ENCODE results near the gene LY6G6F.

Gene LY6G6F

DNA sequence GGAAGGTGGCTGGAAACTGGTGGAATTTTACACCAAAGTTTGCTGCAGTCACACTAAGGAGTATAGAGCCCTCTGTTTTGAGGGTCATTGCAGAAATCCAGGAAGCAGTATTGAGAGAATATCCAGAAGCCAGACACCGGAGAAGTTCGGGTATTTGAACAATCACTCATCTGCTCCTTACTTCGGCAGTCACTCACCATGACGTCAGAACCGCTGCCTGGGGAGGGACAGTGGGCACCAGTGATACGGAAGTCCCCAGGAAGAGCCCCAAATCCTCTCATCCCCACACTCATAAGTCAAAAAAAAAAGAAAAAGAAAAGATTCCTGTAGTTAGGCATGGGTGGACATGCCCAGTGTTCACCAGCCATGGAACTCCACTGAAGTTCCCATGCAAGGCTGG, 29.8 kb upstream of the LY6G6F start:
- no peak for DNase-seq (ENCODE audit: low read depth in 2 of 2)

DNA sequence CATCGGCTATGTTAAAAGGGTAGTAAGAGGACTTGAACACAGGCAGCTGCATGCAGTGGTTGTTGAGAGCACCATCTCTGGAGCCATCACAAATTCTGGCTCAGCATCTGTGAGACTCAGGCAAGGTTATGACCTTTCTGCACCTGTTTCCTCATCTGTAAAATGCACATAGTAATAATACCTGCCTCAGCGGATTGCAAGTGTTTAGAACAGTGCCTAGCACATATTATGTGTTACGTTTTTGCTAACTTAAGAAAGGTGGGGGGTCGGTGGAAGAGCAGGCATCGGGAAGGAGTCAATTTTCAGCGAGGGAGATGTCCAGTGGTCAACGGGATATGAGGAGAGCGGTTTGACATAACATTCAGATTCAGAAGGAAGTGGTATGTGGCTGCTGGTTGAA, 28.7 kb upstream of the LY6G6F start:
- no peak for DNase-seq (ENCODE audit: low read depth in 2 of 2)

DNA sequence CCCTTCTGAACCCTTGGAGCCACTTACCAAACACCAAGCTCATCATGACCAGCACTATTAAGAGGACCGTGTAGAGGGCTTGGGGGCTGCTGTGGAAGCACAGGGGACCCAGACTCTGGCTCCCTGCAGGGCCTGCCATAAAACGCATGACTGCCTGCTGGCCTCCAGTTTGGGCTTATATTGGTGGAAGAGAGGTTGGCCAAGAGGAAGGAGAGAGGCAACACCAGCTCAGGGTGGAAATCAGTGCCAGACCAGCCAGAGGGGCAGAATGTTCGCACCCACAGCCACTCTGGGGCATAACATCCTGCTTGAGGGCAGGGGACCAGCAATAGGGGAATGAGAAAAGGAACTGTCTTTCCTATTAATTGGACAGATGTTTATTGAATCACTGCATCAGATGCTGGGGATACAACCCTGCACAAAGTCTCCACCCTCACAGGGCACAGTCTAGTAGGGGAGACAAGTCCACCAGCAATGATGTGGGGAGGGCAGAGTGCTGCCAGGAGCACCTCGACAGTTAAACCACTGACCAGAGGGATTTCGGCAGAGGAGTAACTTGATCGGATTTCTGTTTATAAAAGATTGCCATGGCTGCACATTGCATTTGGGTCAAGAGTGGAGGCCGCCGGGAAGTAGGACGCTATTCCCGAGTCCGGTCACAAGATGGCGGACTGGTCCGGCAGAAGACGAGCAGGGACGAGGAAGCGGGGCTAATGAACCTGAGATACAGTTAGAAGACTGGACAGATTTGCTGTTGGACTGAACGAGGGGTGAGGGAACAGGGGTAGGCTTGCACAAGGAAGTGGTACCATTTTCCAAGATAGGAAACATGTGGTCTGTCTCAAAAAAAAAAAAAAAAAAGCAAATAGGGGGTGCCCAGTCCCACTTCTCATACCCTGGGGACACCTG, 26.2 kb upstream of the LY6G6F start, which contains the start of gene LY6G5C:
LY6G5C (minus strand) TSS at position 842 of the 909 bp plus-strand sequence; CDS start at position 148, 694 bp downstream.
- peak; percentile 48 to 59 for DNase-seq (ENCODE audit: low read depth in 2 of 2)

DNA sequence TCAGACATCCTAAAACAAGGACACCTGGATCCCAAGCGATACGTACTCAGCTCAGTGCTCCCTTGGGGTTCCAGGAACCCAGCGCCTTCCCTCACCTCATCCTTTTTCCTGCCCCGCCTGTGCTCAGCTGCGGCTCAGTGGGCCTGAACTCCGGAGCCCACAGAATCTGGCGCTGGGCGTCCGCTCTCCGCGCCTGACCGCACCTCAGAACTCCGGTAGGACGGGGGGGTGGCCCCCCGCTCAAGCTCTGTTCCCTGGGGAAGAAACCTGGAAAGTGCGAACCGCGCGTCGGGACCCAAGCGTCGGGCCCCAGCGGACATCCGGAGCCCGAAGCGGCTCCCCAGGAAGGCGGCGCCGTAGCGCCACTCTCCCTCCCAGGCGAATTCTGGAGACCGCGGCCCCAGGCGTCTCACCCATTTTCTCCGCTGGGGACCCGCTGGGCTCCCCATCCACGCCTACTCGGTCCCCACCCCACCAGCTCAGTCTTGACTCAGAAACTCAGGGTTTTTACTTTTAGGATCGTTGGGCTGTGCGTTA, 25.5 kb upstream of the LY6G6F start:
- DNase-seq (ENCODE audit: low read depth in 2 of 2): peak in 1 of 2 donors; percentile 44

DNA sequence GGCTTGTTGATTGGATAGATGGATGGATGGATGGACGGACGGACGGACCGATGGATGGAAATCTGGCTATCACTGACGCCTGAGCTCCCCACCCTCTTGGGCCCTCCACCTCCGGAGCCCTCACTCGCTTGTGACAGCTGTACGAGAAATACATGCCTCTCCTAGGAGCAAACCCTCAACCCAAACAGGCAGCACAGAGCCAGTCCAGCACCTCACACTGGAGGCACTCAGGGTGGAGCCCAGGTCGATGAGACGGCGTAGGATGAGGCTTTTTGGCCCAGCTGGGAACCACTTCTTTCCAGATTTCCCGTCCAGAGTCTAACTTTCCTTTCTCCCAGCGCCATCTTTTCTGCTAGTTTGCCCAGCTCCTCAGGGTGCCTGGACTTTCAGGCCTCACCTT, 23.1 kb upstream of the LY6G6F start:
- DNase-seq (ENCODE audit: low read depth in 2 of 2): no peak

DNA sequence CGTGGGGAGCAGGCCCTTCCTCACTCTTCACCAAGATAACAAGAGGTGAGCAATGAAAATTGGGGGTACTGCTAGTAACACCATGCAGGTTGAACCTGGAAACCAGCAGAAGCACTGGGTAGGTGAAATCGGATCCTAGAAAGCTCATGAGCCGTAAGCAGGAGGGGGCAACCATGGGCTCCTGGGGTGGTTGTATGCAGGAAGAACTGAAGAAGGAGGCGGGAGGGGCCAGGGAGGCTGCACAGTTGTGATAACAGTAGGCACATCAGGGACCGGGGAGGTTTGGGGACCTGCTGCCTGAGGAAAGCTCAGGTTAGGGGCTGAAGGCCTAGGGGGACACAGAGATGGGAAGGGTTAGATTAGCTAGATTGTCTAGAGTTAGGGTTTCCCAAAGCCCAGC, 20.2 kb upstream of the LY6G6F start:
- DNase-seq (ENCODE audit: low read depth in 2 of 2): no peak

DNA sequence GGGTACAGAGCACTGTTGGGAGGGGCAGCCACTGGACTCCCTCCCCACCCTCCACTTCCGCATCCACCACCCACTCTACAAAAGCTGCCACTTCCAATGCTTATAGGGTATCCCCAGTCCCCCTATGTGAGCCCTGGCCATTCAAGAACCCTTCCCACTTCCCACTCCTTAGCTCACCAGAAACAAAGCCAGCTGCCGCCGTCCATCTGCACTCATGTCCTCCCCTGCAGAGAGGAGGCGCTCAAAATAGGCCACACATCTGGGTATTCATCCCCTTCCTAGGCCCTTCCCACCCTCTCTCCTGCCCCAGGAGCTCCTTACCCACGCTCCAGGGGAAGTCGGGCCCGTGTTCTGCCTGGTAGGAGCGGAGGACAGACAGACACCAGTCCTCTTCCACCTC, 19.3 kb upstream of the LY6G6F start:
- no peak for DNase-seq (ENCODE audit: low read depth in 2 of 2)

DNA sequence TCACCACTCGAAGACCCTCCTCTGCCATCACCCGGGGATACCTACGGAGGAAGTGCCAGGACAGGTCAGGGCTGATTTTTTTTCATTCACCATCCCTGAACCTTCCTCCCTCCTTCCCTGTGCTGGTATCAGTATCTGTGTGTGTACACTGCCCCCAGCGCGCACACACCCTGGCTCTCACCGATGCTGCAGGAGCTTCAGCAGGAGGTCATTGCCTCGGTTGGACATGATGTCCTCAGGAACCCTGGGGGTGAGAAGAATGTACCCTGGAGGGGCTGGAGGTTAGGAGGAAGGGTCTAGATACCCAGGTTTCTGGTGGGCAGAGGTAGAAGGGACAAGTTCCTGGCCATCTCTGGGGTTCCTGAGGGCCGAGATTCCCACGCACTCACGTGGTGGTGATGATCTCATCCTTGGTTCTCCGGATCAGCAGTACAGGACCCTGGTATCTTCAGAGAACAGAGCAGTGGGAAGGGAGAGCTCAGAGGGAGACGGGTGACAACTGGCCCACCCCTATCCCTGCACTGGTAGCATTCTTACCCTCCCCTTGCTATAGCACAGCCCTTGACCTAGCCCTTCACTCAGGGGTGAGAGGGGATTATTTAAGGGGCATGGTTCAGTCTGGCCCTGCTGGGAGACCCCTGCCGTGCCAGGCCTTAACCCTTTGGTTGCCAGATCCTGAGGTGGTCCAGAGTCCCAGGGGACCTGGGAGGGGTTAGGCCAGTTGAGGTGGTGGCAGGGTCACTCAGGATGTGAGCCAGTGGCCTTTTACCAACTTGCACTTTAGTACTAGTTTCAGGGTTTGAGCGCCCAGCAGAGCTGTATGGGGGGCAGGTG, 18.6 kb upstream of the LY6G6F start:
- DNase-seq (ENCODE audit: low read depth in 2 of 2): no peak

DNA sequence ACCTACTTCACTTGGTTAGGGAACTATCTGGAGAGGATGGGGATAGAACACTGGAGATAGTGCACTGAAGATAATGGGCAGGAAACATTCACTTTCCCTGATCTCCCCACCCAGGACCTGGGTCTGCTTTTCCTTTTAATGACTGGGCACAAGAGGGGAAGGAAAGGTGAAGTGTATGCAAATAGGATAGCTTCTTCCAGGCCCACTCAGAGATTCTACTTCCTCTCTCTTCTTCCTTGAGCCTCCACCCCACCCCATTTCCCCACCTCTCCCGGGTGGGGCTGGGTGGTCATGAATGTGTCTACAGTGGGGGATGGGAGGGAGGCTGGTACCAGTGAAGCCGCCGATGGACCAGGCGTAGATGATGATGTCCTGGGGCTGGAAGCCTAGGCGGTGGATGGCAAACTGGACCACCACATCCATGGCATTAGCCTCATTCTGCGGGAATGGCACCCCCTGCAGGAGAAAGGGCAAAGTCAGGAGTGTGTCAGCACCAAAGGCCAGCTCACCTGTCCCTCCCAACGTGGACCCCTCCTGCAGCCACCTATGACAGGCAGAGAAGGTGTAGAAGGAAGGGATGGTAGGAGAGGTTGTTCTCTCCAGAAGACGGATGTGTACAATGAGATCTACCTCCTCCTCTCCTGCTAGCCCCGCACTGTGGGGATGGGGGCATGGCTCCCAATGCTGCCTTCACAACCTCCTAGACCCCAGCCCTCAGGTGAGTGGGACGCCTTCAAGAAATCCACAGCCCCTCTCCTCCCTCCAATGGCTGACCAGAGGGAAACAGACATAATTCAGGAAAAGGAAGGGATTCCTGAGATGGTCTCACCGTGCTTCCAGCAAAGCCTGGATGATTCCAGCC, 17.2 kb upstream of the LY6G6F start:
- DNase-seq (ENCODE audit: low read depth in 2 of 2): no peak

DNA sequence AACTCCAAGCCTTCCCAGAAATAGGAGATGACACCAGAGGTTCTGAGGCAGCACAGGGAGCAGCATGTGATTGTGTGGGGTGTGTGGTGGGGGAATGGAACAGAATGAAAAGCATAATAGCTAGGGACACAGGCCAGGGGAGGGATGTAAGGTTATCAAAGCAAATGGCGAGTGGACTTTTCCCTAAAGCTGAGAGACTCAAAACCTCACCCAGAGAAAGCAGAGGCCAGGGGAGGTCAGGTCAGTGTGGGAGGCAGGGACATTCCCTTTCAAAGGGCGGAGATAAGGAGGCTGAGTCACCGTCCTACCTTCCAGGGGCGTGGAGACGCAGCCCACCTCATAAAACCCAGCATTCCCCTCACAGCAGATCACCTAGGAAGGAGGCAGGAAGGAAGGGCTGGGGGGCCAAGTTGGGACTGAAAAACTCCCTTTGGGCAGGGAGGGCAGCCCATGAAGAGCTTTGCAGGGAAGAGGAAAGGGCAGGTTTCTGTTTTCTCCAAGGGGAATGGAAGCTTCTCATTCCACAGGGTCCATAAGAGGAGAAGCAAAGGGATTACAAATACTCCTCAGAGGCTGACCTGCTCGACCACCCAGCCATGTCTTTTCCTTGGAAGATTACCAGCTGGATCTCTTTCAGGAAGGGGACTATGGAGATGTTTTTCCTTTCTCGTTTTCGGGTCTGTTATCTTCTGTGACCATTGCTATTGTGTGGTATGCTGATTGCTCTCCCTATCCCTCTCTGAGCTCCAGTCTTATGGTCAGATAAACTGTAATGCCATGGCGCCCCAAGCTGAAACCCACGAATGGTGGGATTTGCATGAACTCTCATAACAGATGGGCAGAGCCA, 16.2 kb upstream of the LY6G6F start:
- no peak for DNase-seq (ENCODE audit: low read depth in 2 of 2)

DNA sequence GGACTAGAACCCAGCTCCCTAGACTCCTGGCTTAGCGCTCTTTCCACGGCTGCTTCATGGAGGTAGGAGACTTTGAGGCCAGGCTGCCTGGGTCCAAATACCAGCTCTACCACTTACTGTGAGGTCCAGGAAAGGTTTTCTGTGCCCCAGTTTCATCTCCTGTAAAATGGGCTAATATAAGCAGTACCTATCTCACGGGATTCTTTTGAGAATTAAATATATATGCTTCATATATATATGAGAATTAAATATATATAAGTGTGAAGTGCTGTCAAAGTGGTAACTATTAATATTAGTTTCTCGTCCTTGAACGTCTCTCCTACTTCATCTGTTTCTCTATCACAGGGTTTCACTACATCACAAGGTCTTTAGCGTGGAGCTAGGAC, 15.6 kb upstream of the LY6G6F start:
- DNase-seq (ENCODE audit: low read depth in 2 of 2): no peak

DNA sequence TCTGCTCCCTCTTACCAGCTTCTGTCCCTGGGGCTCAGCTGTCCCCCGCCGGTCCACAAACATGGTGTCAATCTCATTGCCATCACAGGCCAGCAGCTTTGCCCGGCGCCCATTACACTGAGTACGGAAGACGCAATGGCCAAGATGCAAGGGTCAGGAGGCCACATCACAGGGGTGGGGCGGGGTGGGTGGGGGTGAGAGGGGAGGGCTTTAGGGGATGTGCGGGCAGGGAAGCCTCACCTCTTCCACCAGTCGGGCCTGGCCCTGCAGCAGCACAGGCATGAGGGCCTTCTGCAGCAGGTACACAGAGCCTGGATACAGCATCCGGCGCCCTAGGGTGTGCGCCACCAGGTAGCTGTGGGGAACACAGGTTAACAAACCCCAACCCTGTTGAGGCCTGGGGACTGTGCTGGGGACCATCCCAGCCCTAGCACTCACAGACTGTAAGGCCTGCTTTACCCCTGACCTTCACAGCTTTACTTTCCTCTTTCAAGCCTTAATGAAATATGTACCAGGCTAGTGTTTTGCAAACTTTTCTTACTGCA, 15.0 kb upstream of the LY6G6F start:
- no peak for DNase-seq (ENCODE audit: low read depth in 2 of 2)

DNA sequence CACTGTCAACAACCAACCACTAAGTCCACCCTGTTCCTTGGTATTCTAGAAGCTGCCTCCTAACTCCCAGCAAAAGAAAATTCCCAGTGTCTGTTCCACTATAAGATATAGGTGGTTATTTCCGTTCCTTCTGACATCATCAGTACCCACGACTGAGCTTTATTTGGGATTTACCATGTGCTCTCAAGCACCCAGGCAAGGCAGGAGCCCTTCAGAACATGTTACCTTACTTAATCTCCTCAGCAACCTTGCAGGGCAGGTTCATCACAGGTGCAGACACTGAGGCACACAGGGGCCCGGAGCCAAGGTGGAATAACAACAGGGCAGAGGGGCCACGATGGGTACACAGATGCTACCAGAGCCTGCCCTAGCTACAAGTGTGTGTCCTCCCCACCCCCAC, 14.3 kb upstream of the LY6G6F start:
- DNase-seq (ENCODE audit: low read depth in 2 of 2): no peak

DNA sequence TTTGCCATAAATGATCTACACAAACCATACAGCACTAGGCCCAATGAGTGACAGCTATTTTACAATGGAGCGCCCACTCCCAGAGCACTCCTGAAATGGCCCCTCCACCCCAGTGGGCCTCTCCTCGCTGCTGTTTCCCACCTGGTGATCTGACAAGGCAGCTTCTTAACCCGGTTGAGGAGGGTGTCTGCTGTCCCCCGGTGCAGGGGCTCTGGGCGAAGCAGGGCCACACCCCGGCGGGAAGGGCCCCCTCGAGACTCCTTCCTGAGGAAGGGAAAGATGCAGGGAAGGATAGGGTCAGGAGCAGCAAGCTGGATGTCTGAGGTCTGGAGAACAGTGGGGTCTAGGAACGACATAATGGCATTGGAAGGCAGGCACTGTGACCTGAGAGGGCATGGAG, 13.8 kb upstream of the LY6G6F start:
- DNase-seq (ENCODE audit: low read depth in 2 of 2): no peak

DNA sequence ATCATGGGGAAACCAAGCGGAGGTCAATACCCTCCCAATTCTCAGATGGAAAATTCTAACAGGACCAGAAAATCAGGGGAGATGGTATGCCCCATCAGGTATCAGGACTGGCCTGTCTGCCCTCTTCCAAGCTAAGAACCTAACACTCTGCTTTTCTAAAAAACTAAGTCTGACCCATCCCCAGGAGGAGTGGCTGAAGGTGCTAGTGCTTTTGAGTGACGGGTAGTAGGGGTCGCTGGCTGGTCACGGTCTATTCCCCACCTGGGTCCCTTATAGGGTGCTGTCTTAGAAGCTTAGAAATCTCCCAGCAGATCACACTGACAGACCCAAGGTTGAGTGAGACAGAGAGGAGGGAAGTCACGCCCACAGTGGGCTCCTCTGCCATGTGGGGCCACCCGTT, 13.1 kb upstream of the LY6G6F start:
- no peak for DNase-seq (ENCODE audit: low read depth in 2 of 2)

DNA sequence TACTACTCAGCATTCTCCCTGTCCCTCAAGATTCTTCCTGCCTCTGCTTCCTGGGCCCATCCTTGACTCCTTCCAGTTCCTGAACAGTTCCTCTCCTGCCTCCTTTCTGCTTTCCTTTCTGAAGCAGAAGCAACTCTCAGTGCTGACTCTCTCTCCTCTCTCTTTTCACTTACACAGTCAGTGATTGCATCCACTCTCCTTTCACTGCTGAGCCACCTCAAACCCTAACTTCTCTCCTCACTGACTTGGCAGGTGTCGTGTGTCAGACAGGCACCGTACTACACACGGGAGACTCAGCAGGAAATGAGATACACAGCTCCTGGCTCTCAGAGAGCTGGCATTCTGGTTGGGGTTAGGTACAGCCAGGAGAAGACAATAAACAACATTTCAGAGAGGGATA, 9.1 kb upstream of the LY6G6F start:
- DNase-seq (ENCODE audit: low read depth in 2 of 2): no peak

DNA sequence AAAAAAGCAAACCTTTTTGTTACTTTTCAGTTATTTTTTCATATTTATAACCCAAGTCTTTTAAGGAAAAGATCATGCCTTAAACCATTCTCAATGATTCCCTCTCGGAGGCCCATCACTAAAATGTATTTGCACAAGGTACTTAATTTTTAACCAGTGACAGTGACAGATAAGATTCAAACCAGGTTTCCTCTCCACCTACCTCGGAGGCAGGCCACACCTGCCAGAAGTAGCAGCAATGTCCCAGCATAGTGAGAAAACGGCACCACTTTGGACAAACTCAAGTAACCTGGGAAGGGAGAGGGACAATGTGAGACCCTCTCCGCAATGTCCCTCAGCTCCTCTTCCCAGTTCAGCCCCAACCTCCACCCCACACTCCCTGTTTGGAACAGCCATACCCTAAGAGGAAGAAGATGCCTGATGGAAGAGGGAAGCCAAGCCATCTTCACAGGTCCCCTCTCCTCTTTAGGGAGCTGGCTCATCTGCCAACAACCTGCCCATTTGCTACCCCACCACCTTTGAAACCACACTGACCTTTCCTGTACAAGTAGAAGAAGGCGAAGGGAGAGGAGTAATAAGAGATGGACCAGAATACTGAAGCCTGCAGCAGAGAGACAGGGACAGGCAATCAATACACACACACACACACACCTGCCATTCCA, 5.8 kb upstream of the LY6G6F start:
- DNase-seq (ENCODE audit: low read depth in 2 of 2): no peak

DNA sequence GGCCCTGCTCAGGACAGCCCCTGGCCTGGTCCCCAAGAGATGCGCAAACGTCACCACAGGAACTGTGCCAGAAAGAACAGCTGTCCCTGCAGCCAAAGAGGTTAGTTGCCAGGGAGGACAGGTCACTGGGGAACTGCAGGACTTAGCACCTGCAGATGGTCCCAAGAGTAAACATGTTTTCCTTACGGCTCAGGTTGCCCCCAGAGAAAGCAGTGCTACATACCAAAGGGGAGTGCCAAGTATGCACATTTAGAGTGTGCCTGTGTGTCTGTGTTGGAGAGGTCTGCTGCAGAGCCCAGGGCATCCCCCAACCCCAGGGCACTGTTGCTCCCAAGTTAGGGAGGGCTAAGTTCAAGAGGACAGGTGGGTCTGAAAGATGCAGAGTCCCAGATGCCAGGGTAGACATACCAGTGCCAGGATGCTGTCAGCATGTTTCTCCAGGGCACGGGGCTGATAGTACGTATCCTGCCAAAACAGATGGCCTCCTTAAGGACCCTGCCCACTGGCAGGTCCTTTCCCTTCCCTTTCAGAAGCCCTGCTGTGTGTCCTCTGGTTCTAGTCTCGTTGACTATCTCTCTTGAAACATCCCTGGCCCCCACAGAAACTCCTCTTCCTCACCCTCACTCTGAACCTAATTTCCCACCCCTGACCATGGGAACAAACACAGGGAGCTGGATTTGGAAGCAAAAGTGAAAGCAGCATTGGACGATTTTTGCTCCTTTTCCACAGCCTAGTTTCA, 4.8 kb upstream of the LY6G6F start:
- DNase-seq (ENCODE audit: low read depth in 2 of 2): no peak

DNA sequence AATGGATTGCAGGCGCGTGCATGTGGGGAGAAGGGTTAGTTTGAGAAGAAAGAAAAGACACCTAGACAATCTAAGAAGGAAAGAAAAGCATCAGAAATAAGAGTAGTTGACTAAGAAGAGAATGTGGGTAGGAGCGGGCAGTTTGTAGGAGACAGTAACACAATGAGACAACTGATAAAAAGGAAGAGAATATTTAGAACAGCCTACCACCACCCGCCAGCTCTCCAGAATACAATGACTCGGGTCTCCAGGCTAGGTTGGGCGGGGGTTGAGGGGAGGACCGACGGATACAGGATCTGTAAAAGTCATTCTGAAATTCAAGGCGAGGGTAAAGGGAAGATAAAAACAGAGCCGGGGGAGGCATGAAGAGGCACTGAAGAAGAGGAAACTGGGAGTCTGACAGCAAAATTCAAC, 4.3 kb upstream of the LY6G6F start:
- DNase-seq (ENCODE audit: low read depth in 2 of 2): peak in 1 of 2 donors; percentile 31
